Nephron progenitor cell (in vitro differentiated cells): ENCODE data around the gene SLC16A5.
"Not testable (repeated sequence)": the region's sequence is repeated elsewhere in the genome, so short reads cannot be mapped to it uniquely, and the experiment has no call there.

Experiments used
- DNase-seq: peaks from one replicate; pipeline ENCODE4 v3.0.0; 2021
- H3K27ac Mint-ChIP-seq: 2 replicates; pipeline ENCODE4 v1.8.0; 2021; ENCODE audit warnings: mild to moderate bottlenecking, moderate library complexity, mixed read lengths
- H3K27me3 Mint-ChIP-seq: 2 replicates; pipeline ENCODE4 v1.8.0; 2021; ENCODE audit warnings: mild to moderate bottlenecking, low read depth, mixed read lengths; ENCODE audit not compliant: poor library complexity
- H3K36me3 Mint-ChIP-seq: 2 replicates; pipeline ENCODE4 v1.8.0; 2021; ENCODE audit warnings: low read depth, mixed read lengths
- H3K4me1 Mint-ChIP-seq: 2 replicates; pipeline ENCODE4 v1.8.0; 2021; ENCODE audit warnings: mixed read lengths
- H3K4me3 Mint-ChIP-seq: 2 replicates; pipeline ENCODE4 v1.8.0; 2021; ENCODE audit warnings: mild to moderate bottlenecking, moderate library complexity, mixed read lengths
- H3K9me3 Mint-ChIP-seq: 2 replicates; pipeline ENCODE4 v1.8.0; 2021; ENCODE audit warnings: mild to moderate bottlenecking, moderate library complexity, mixed read lengths
- TF ChIP-seq, protein P1 (sequence below): fragments of 200-600 bp; sonication (generic); IDR thresholded peaks from 2 replicates; pipeline ENCODE4 v1.5.0; 2021; ENCODE audit warnings: antibody characterized with exemption

Gene SLC16A5, protein sequence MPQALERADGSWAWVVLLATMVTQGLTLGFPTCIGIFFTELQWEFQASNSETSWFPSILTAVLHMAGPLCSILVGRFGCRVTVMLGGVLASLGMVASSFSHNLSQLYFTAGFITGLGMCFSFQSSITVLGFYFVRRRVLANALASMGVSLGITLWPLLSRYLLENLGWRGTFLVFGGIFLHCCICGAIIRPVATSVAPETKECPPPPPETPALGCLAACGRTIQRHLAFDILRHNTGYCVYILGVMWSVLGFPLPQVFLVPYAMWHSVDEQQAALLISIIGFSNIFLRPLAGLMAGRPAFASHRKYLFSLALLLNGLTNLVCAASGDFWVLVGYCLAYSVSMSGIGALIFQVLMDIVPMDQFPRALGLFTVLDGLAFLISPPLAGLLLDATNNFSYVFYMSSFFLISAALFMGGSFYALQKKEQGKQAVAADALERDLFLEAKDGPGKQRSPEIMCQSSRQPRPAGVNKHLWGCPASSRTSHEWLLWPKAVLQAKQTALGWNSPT

DNA sequence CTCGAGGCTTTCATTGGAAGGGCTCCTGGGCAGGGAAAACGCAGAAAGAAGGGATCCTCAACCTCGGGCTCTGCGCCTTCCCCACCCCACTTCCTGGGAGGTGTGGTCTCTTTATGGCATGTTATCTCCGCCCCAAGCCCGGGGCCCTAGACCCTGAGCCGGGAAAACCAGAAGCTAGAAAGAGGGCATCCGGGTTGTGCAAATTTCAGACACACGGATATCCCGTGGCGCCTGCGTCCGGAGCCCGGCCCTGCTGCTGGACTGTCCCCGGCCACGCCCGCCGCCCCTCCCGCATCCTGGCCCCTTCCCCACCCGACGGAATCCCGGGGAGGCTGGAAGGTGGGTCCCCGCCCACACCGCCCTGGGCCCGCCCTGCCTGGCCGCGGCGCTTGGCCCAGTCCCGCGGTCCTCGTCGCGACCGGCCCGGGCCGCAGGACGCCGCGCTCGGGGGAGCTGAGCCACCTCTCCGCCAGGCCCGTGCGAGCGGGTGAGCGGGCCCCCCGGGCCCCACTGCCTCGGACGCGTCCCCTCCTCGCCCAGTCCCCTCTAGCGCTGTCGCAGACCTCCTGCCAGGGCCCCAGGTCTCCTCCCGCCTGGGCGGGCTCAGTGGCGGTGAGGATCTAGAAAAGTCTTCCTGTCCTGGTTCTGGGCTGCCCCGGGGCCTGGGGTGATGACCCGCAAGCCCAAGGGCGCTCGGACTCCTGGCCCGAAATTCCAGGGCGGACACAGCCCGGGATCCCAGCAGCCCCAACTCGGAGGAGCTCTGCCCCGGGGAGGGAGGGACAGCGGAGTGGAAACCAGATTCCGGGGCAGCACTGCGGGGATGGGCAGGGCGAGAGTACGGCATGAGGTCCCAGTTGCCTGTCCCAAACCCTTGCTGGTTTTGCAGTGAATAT, at the start of gene SLC16A5:
TSS of gene SLC16A5 (plus strand) at position 397 of the 896 bp plus-strand sequence. CDS start 5,683 bp downstream, outside the sequence.
- Mint-ChIP-seq H3K4me3 (peak within 1 kb of the TSS; percentile 80), H3K27ac (peak within 1 kb of the TSS; percentile 90), H3K27me3 (peaks cover 7% of the 10 kb centered on the region), H3K36me3 (no peaks in the 10 kb centered on the region), H3K4me1 (peaks cover 75% of the 10 kb centered on the region), H3K9me3 (no peaks in the 10 kb centered on the region)
- TF ChIP-seq, protein P1, sequence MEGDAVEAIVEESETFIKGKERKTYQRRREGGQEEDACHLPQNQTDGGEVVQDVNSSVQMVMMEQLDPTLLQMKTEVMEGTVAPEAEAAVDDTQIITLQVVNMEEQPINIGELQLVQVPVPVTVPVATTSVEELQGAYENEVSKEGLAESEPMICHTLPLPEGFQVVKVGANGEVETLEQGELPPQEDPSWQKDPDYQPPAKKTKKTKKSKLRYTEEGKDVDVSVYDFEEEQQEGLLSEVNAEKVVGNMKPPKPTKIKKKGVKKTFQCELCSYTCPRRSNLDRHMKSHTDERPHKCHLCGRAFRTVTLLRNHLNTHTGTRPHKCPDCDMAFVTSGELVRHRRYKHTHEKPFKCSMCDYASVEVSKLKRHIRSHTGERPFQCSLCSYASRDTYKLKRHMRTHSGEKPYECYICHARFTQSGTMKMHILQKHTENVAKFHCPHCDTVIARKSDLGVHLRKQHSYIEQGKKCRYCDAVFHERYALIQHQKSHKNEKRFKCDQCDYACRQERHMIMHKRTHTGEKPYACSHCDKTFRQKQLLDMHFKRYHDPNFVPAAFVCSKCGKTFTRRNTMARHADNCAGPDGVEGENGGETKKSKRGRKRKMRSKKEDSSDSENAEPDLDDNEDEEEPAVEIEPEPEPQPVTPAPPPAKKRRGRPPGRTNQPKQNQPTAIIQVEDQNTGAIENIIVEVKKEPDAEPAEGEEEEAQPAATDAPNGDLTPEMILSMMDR: no peak
- DNase-seq: peak; percentile 93

DNA sequence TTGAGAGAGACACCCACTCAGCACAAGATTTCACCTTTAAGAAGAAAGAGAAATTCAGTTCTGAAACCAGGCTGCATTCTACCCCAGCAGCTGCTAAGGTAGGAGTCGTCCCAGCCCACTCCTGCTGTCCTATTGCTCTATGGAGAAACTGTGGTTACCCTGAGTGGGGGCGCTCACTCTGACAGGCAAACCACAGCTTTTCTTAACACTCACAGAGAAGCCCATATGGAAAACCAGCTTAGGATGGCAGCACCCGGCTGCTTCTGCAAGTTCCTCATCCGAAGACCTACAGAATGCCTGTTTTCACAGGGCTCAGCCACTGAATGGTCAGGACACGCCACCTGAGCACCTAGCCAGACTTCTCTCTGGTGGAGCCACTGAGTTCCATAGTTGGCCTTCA, 48.5 kb upstream of the SLC16A5 start:
- Mint-ChIP-seq H3K9me3 (peaks cover 6% of the 10 kb centered on the region), H3K4me3 (no peak overlapping the region), H3K27ac (no peak overlapping the region), H3K27me3 (peaks cover 14% of the 10 kb centered on the region), H3K4me1 (peaks cover 7% of the 10 kb centered on the region), H3K36me3 (peaks cover 34% of the 10 kb centered on the region)
- DNase-seq: no peak
- TF ChIP-seq, protein P1: no peak

DNA sequence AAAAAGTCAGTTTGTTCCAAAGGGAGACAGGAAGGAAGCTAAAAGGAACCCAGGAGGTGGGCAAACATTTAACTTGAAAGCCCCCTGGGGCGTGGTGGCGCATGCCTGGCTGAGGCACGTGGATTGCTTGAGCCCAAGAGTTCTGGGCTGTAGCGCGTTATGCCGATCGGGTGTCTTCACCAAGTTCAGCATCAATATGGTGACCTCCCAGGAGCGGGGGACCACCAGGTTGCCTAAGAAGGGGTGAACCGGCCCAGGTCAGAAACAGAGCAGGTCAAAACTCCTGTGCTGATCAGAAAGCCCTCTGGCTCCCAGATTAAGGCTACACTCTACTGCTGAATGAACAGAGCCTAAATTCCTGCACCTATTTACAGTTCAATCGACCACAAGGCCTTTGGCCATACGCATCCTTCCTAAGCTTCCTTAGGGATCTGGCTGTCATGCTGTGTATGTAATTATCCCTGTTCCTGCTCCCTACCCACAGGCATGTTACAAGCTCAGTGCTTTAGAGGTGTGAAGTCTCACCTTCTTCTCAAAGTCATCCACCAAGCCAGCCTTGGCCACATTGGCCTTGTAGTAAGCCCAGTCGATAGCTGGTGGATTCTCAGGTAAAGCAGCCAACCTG, 46.0 kb upstream of the SLC16A5 start:
- Mint-ChIP-seq H3K4me1 (peaks cover 23% of the 10 kb centered on the region), H3K9me3 (no peaks in the 10 kb centered on the region), H3K4me3 (no peak overlapping the region), H3K27me3 (peaks cover 11% of the 10 kb centered on the region), H3K36me3 (peaks cover 34% of the 10 kb centered on the region), H3K27ac (no peak overlapping the region)
- DNase-seq: no peak
- TF ChIP-seq, protein P1: no peak

DNA sequence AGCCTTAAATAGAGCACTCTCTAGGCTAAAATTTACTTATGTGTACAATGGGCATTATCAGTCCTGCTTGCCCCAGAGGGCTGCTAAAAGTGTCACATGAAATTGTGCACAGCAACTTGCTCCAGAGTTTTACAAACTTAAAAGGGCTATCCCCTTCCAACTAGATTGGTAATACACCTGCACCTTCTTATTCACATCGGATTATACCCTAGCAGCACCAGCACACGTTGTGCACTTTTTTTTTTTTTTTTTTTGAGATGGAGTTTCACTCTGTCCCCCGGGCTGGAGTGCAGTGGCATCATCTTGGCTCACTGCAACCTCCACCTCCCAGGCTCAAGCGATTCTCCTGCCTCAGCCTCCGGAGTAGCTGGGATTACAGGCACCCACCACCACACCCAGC, 44.0 kb upstream of the SLC16A5 start:
- Mint-ChIP-seq H3K4me1 (peaks cover 34% of the 10 kb centered on the region), H3K36me3 (peaks cover 28% of the 10 kb centered on the region), H3K27me3 (peaks cover 11% of the 10 kb centered on the region)
- H3K27ac Mint-ChIP-seq, DNase-seq, H3K9me3 Mint-ChIP-seq, H3K4me3 Mint-ChIP-seq: not testable (repeated sequence)

- TF ChIP-seq, protein P1: no peak
- Mint-ChIP-seq H3K27me3 (peaks cover 11% of the 10 kb centered on the region), H3K4me3 (peak overlapping the region; percentile 96), H3K27ac (no peak overlapping the region), H3K9me3 (no peaks in the 10 kb centered on the region), H3K36me3 (peaks cover 30% of the 10 kb centered on the region), H3K4me1 (peaks cover 43% of the 10 kb centered on the region)
- no peak for DNase-seq
These were observed 43.0 kb upstream of the SLC16A5 start for GRCh38 chr17:75044716-75045115.

- not testable (repeated sequence) for H3K9me3 Mint-ChIP-seq, DNase-seq
- Mint-ChIP-seq H3K4me3 (peak overlapping the region; percentile 96), H3K27ac (peak overlapping the region; percentile 21), H3K4me1 (peaks cover 44% of the 10 kb centered on the region), H3K36me3 (peaks cover 25% of the 10 kb centered on the region), H3K27me3 (peaks cover 11% of the 10 kb centered on the region)
These were observed 41.8 kb upstream of the SLC16A5 start for GRCh38 chr17:75045946-75046406.
